Measurements from ENCODE around the gene SLC35F3.

SLC35F3 gene

GRCh38 chr1:234096161-234096770 is 191.8 kb downstream of the SLC35F3 start:
- Histone ChIP-seq H3K4me1 (ENCODE audit: control insufficient read depth, insufficient read depth, low read length, poor library complexity, severe bottlenecking) (no peaks in the 10 kb centered on the region), H3K4me3 (ENCODE audit: extremely low read depth, insufficient read depth, low read length, poor library complexity, severe bottlenecking) (no peak overlapping the region), H3K9me3 (ENCODE audit: control insufficient read depth, low read length) (no peaks in the 10 kb centered on the region), H3K36me3 (ENCODE audit: control insufficient read depth, insufficient read depth, low read length) (no peaks in the 10 kb centered on the region), H3K27ac (ENCODE audit: low read depth, low read length, severe bottlenecking) (no peak overlapping the region)
- 77 to 80% methylated on average over 6 of the region's 7 CpGs for WGBS, 2 experiments (ENCODE audit: insufficient coverage in 2 of 2)

- H3K9me3 ChIP-seq (ENCODE audit: control insufficient read depth, low read length) = no peaks in the 10 kb centered on the region
- H3K27ac ChIP-seq (ENCODE audit: low read depth, low read length, severe bottlenecking) = no peak overlapping the region
- H3K36me3 ChIP-seq (ENCODE audit: control insufficient read depth, insufficient read depth, low read length) = no peaks in the 10 kb centered on the region
- no peak overlapping the region for H3K4me3 ChIP-seq (ENCODE audit: extremely low read depth, insufficient read depth, low read length, poor library complexity, severe bottlenecking)
- WGBS, 2 experiments (ENCODE audit: insufficient coverage in 2 of 2) = 33 to 79% methylated on average over 1 to 8 of the region's 8 CpGs
- no peaks in the 10 kb centered on the region for H3K4me1 ChIP-seq (ENCODE audit: control insufficient read depth, insufficient read depth, low read length, poor library complexity, severe bottlenecking)
Observed at GRCh38 chr1:234102583-234102982, 198.1 kb downstream of the SLC35F3 start.

- WGBS, 2 experiments (ENCODE audit: insufficient coverage in 2 of 2) = 100% methylated on average over 1 of the region's 3 CpGs; no CpG with 5 or more reads in 1 of the 2 experiments
- no peaks in the 10 kb centered on the region for H3K9me3 ChIP-seq (ENCODE audit: control insufficient read depth, low read length)
- no peaks in the 10 kb centered on the region for H3K36me3 ChIP-seq (ENCODE audit: control insufficient read depth, insufficient read depth, low read length)
- H3K4me3 ChIP-seq (ENCODE audit: extremely low read depth, insufficient read depth, low read length, poor library complexity, severe bottlenecking) = no peak overlapping the region
- H3K27ac ChIP-seq (ENCODE audit: low read depth, low read length, severe bottlenecking) = no peak overlapping the region
- no peaks in the 10 kb centered on the region for H3K4me1 ChIP-seq (ENCODE audit: control insufficient read depth, insufficient read depth, low read length, poor library complexity, severe bottlenecking)
Observed at GRCh38 chr1:234103198-234103597, 198.7 kb downstream of the SLC35F3 start.

GRCh38 chr1:234106032-234106431 is 201.6 kb downstream of the SLC35F3 start:
- Histone ChIP-seq H3K4me1 (ENCODE audit: control insufficient read depth, insufficient read depth, low read length, poor library complexity, severe bottlenecking) (no peaks in the 10 kb centered on the region), H3K27ac (ENCODE audit: low read depth, low read length, severe bottlenecking) (no peak overlapping the region), H3K9me3 (ENCODE audit: control insufficient read depth, low read length) (no peaks in the 10 kb centered on the region), H3K4me3 (ENCODE audit: extremely low read depth, insufficient read depth, low read length, poor library complexity, severe bottlenecking) (no peak overlapping the region), H3K36me3 (ENCODE audit: control insufficient read depth, insufficient read depth, low read length) (no peaks in the 10 kb centered on the region)
- WGBS, 2 experiments (ENCODE audit: insufficient coverage in 2 of 2) = 78 to 100% methylated on average over 1 to 2 of the region's 2 CpGs

- H3K36me3 ChIP-seq (ENCODE audit: control insufficient read depth, insufficient read depth, low read length) = no peaks in the 10 kb centered on the region
- no peaks in the 10 kb centered on the region for H3K9me3 ChIP-seq (ENCODE audit: control insufficient read depth, low read length)
- 85 to 100% methylated on average over 1 to 2 of the region's 3 CpGs for WGBS, 2 experiments (ENCODE audit: insufficient coverage in 2 of 2)
- H3K27ac ChIP-seq (ENCODE audit: low read depth, low read length, severe bottlenecking) = no peak overlapping the region
- no peak overlapping the region for H3K4me3 ChIP-seq (ENCODE audit: extremely low read depth, insufficient read depth, low read length, poor library complexity, severe bottlenecking)
- H3K4me1 ChIP-seq (ENCODE audit: control insufficient read depth, insufficient read depth, low read length, poor library complexity, severe bottlenecking) = no peaks in the 10 kb centered on the region
Observed at GRCh38 chr1:234107416-234108021, 203.0 kb downstream of the SLC35F3 start.

- H3K27ac ChIP-seq (ENCODE audit: low read depth, low read length, severe bottlenecking) = no peak overlapping the region
- 63 to 93% methylated on average over 1 to 2 of the region's 3 CpGs for WGBS, 2 experiments (ENCODE audit: insufficient coverage in 2 of 2)
- no peaks in the 10 kb centered on the region for H3K4me1 ChIP-seq (ENCODE audit: control insufficient read depth, insufficient read depth, low read length, poor library complexity, severe bottlenecking)
- no peaks in the 10 kb centered on the region for H3K9me3 ChIP-seq (ENCODE audit: control insufficient read depth, low read length)
- H3K36me3 ChIP-seq (ENCODE audit: control insufficient read depth, insufficient read depth, low read length) = no peaks in the 10 kb centered on the region
- H3K4me3 ChIP-seq (ENCODE audit: extremely low read depth, insufficient read depth, low read length, poor library complexity, severe bottlenecking) = no peak overlapping the region
Observed at GRCh38 chr1:234108921-234109320, 204.4 kb downstream of the SLC35F3 start.

GRCh38 chr1:234109840-234110239 is 205.4 kb downstream of the SLC35F3 start:
- Histone ChIP-seq H3K36me3 (ENCODE audit: control insufficient read depth, insufficient read depth, low read length) (no peaks in the 10 kb centered on the region), H3K4me3 (ENCODE audit: extremely low read depth, insufficient read depth, low read length, poor library complexity, severe bottlenecking) (no peak overlapping the region), H3K9me3 (ENCODE audit: control insufficient read depth, low read length) (no peaks in the 10 kb centered on the region), H3K27ac (ENCODE audit: low read depth, low read length, severe bottlenecking) (no peak overlapping the region), H3K4me1 (ENCODE audit: control insufficient read depth, insufficient read depth, low read length, poor library complexity, severe bottlenecking) (no peaks in the 10 kb centered on the region)
- WGBS, 2 experiments (ENCODE audit: insufficient coverage in 2 of 2) = 75 to 79% methylated on average over 5 of the region's 5 CpGs

GRCh38 chr1:234111458-234112142 is 207.1 kb downstream of the SLC35F3 start:
- no peak overlapping the region for H3K4me3 ChIP-seq (ENCODE audit: extremely low read depth, insufficient read depth, low read length, poor library complexity, severe bottlenecking)
- H3K36me3 ChIP-seq (ENCODE audit: control insufficient read depth, insufficient read depth, low read length) = no peaks in the 10 kb centered on the region
- no peak overlapping the region for H3K27ac ChIP-seq (ENCODE audit: low read depth, low read length, severe bottlenecking)
- no peaks in the 10 kb centered on the region for H3K9me3 ChIP-seq (ENCODE audit: control insufficient read depth, low read length)
- H3K4me1 ChIP-seq (ENCODE audit: control insufficient read depth, insufficient read depth, low read length, poor library complexity, severe bottlenecking) = no peaks in the 10 kb centered on the region
- WGBS, 2 experiments (ENCODE audit: insufficient coverage in 2 of 2) = 48% methylated on average over 17 of the region's 17 CpGs

GRCh38 chr1:234114648-234115307 is 210.3 kb downstream of the SLC35F3 start:
- Histone ChIP-seq H3K9me3 (ENCODE audit: control insufficient read depth, low read length) (no peaks in the 10 kb centered on the region), H3K36me3 (ENCODE audit: control insufficient read depth, insufficient read depth, low read length) (no peaks in the 10 kb centered on the region), H3K27ac (ENCODE audit: low read depth, low read length, severe bottlenecking) (no peak overlapping the region), H3K4me1 (ENCODE audit: control insufficient read depth, insufficient read depth, low read length, poor library complexity, severe bottlenecking) (no peaks in the 10 kb centered on the region), H3K4me3 (ENCODE audit: extremely low read depth, insufficient read depth, low read length, poor library complexity, severe bottlenecking) (no peak overlapping the region)
- 38 to 40% methylated on average over 9 of the region's 11 CpGs for WGBS, 2 experiments (ENCODE audit: insufficient coverage in 2 of 2)

- Histone ChIP-seq H3K4me3 (ENCODE audit: extremely low read depth, insufficient read depth, low read length, poor library complexity, severe bottlenecking) (no peak overlapping the region), H3K27ac (ENCODE audit: low read depth, low read length, severe bottlenecking) (no peak overlapping the region), H3K4me1 (ENCODE audit: control insufficient read depth, insufficient read depth, low read length, poor library complexity, severe bottlenecking) (peaks cover 4% of the 10 kb centered on the region), H3K9me3 (ENCODE audit: control insufficient read depth, low read length) (no peaks in the 10 kb centered on the region), H3K36me3 (ENCODE audit: control insufficient read depth, insufficient read depth, low read length) (no peaks in the 10 kb centered on the region)
Observed at GRCh38 chr1:234118911-234119310, 214.4 kb downstream of the SLC35F3 start.

All from mesodermal cell (in vitro differentiated cells).